A549 (cell line): ENCODE data around the gene TTLL11.

Source experiments
- EP300 ChIP-seq, 2 experiments: fragments of >200 bp; sonication (Bioruptor Twin); formaldehyde crosslinking; IDR thresholded peaks; 2 replicates in 1 of 2; 3 replicates in 1 of 2; pipeline ENCODE4 v1.6.1; 2016 to 2017
- POLR2A ChIP-seq: IDR thresholded peaks from 2 replicates; pipeline ENCODE4 v1.6.1; 2012; ENCODE audit warnings: mild to moderate bottlenecking, low read length
- RAD21 ChIP-seq, 2 experiments: fragments of >200 bp in 1 of 2; sonication (Bioruptor Twin) in 1 of 2; formaldehyde crosslinking in 1 of 2; IDR thresholded peaks in 1 of 2; conservative IDR thresholded peaks in 1 of 2; 2 replicates in 1 of 2; 3 replicates in 1 of 2; pipeline ENCODE4 v1.6.1; 2012 to 2018; ENCODE audit warnings: inconsistent platforms in 1 of 2
- RCOR1 ChIP-seq: fragments of 150-350 bp; IDR thresholded peaks from 2 replicates; pipeline ENCODE4 v1.6.1; 2014; ENCODE audit warnings: antibody characterized with exemption, low read length, low read depth
- RNF2 ChIP-seq: fragments of 200-600 bp; sonication (generic); IDR thresholded peaks from 2 replicates; pipeline ENCODE4 v1.6.1; 2016; ENCODE audit warnings: low read depth, mild to moderate bottlenecking, antibody characterized with exemption, moderate library complexity, borderline replicate concordance
- TF ChIP-seq, protein P1 (sequence below): fragments of >200 bp; sonication (Bioruptor Twin); formaldehyde crosslinking; IDR thresholded peaks from 3 replicates; pipeline ENCODE4 v1.5.1; 2016

DNA sequence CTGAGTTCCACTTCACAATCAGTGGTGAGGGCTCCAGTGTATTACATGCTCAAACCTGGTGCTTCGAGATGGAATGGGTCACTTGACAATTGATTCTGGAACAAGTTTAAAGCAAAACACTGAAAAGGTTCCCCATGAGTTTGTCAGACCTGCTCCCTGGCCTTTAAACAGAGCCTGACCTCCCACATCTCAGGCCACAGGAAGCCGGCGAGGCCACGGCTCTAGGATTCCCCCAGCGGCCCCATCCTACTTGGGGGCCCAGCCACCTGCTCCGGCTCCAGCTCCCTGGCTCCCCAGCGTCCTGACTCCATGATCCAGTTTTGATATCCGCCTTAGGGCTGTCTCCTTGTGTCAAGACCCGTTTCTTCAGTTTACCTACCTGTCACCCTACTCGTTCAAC lies 62.0 kb downstream of the TTLL11 start:
- TF ChIP-seq EP300 (IDR thresholded peaks at IDR 0.05) (no peak), RCOR1 (no peak), RNF2 (no peak), RAD21 (conservative IDR thresholded peaks at IDR 0.05 in 1 of 2, IDR thresholded peaks at IDR 0.05 in 1 of 2) (no peak), POLR2A (no peak)
- TF ChIP-seq, protein P1, sequence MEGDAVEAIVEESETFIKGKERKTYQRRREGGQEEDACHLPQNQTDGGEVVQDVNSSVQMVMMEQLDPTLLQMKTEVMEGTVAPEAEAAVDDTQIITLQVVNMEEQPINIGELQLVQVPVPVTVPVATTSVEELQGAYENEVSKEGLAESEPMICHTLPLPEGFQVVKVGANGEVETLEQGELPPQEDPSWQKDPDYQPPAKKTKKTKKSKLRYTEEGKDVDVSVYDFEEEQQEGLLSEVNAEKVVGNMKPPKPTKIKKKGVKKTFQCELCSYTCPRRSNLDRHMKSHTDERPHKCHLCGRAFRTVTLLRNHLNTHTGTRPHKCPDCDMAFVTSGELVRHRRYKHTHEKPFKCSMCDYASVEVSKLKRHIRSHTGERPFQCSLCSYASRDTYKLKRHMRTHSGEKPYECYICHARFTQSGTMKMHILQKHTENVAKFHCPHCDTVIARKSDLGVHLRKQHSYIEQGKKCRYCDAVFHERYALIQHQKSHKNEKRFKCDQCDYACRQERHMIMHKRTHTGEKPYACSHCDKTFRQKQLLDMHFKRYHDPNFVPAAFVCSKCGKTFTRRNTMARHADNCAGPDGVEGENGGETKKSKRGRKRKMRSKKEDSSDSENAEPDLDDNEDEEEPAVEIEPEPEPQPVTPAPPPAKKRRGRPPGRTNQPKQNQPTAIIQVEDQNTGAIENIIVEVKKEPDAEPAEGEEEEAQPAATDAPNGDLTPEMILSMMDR: no peak
